Measurements from ENCODE around the gene E2F8.
A peak's percentile ranks its signal among the peaks of the same experiment; 100 is the strongest.

E2F8 gene

GRCh38 chr11:19216021-19216420 lies 24.7 kb downstream of the E2F8 start:
- H3K4me3 ChIP-seq (ENCODE audit: low read depth, low read length) = no peak overlapping the region
- DNase-seq (ENCODE audit: low read depth, low spot score) = peak; percentile 26
- TF ChIP-seq, protein P1, sequence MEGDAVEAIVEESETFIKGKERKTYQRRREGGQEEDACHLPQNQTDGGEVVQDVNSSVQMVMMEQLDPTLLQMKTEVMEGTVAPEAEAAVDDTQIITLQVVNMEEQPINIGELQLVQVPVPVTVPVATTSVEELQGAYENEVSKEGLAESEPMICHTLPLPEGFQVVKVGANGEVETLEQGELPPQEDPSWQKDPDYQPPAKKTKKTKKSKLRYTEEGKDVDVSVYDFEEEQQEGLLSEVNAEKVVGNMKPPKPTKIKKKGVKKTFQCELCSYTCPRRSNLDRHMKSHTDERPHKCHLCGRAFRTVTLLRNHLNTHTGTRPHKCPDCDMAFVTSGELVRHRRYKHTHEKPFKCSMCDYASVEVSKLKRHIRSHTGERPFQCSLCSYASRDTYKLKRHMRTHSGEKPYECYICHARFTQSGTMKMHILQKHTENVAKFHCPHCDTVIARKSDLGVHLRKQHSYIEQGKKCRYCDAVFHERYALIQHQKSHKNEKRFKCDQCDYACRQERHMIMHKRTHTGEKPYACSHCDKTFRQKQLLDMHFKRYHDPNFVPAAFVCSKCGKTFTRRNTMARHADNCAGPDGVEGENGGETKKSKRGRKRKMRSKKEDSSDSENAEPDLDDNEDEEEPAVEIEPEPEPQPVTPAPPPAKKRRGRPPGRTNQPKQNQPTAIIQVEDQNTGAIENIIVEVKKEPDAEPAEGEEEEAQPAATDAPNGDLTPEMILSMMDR (IDR thresholded peaks at IDR 0.05; ENCODE audit: low read depth, low read length) = no peak
- in situ Hi-C loops (cut with HindIII; ENCODE audit: low sequenced_read_pairs) = no loop called here

GRCh38 chr11:19209617-19210370 lies 31.0 kb downstream of the E2F8 start:
- in situ Hi-C loops (cut with HindIII; ENCODE audit: low sequenced_read_pairs) = no loop called here
- TF ChIP-seq, protein P1 (IDR thresholded peaks at IDR 0.05; ENCODE audit: low read depth, low read length) = no peak
- DNase-seq (ENCODE audit: low read depth, low spot score) = no peak
- H3K4me3 ChIP-seq (ENCODE audit: low read depth, low read length) = no peak overlapping the region

DNA sequence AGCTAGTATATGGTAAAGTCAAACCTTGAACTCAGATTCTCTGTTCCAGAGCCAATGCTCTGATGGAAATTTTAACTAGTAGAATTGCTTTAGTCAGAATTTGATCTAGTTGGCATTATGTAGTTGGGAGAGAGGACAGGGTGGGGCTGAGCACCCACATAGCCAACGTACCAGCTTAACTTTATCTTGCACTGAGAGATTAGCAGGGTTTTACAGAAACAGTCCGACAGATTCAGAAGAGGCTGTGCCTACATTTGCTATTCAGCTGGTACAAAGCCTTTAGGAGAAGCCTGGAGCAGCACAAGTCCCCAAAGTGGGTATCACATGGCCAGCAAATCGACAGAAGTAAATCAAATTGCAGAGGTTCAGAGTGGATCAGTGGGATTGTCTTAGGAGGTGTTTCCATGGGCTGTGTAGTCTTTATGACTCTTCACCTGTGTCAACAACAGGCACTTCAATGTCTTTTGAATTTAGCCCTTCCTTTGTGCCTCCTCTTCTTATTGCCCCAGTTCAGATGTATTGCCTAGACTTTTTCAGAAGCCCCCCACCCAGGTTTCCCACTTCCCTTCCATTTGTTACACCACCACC lies 31.7 kb downstream of the E2F8 start:
- TF ChIP-seq, protein P1 (IDR thresholded peaks at IDR 0.05; ENCODE audit: low read depth, low read length) = no peak
- no peak for DNase-seq (ENCODE audit: low read depth, low spot score)
- in situ Hi-C loops (cut with HindIII; ENCODE audit: low sequenced_read_pairs) = no loop called here
- no peak overlapping the region for H3K4me3 ChIP-seq (ENCODE audit: low read depth, low read length)

GRCh38 chr11:19208181-19208580 lies 32.6 kb downstream of the E2F8 start:
- no peak for DNase-seq (ENCODE audit: low read depth, low spot score)
- TF ChIP-seq, protein P1 (IDR thresholded peaks at IDR 0.05; ENCODE audit: low read depth, low read length) = no peak
- no peak overlapping the region for H3K4me3 ChIP-seq (ENCODE audit: low read depth, low read length)
- in situ Hi-C loops (cut with HindIII; ENCODE audit: low sequenced_read_pairs) = no loop called here

DNA sequence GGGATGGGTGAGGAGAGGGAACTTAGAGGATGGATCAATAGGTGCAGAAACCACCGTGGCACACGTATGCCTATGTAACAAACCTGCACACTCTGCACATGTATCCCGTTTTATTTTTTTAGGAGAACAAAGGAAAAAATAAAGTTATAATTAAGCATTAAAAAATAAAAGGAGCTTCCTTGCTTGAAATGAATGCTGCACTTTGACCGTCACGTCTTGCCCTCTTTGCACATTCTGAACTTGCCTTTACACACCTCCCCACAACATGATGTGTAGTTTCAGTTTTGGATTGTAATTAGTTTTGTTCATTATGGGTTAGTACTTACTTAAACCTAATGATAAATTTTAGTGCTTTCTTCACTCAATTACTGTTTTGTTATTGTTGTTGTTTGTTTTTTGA lies 35.9 kb downstream of the E2F8 start:
- DNase-seq (ENCODE audit: low read depth, low spot score) = no peak
- no peak overlapping the region for H3K4me3 ChIP-seq (ENCODE audit: low read depth, low read length)
- TF ChIP-seq, protein P1 (IDR thresholded peaks at IDR 0.05; ENCODE audit: low read depth, low read length) = no peak
- in situ Hi-C loops (cut with HindIII; ENCODE audit: low sequenced_read_pairs) = no loop called here

- TF ChIP-seq, protein P1 (IDR thresholded peaks at IDR 0.05; ENCODE audit: low read depth, low read length) = no peak
- H3K4me3 ChIP-seq (ENCODE audit: low read depth, low read length) = no peak within 1 kb of the TSS
- in situ Hi-C loops (cut with HindIII; ENCODE audit: low sequenced_read_pairs) = no loop called here
- DNase-seq (ENCODE audit: low read depth, low spot score) = no peak
These were observed 38.8 kb downstream of the E2F8 start, which contains the start of gene CSRP3 for GRCh38 chr11:19201737-19202605. TSS of gene CSRP3 (minus strand) at chr11:19201983. CDS start at chr11:19192448, 9,535 bp downstream.
